RWPE1 (cell line): Measurements from ENCODE around the gene NSRP1.

ENCODE experiments used
- CTCF ChIA-PET: fragments of 350-600 bp; sonication (Branson Sonifier 250); formaldehyde crosslinking; extraction: SDS; loops from one replicate; lab custom pipeline; 2021; lab: Yijun Ruan, JAX
- POLR2A ChIA-PET: fragments of 400-600 bp; formaldehyde crosslinking; extraction: SDS; loops from one replicate; lab custom pipeline; 2020; ENCODE audit warnings: antibody characterized with exemption; ENCODE audit not compliant: low non-redundant PET; lab: Yijun Ruan, JAX
- DNase-seq: peaks from one replicate; pipeline ENCODE4 v3.0.0; 2012; ENCODE audit warnings: low spot score
- H3K27ac ChIP-seq: fragments of 450-650 bp; 2 replicates; pipeline ENCODE4 v1.5.1; 2017
- TF ChIP-seq, protein P1 (sequence below): fragments of 450-650 bp; conservative IDR thresholded peaks from 2 replicates; pipeline ENCODE4 v1.5.1; 2017; ENCODE audit warnings: low read depth, mild to moderate bottlenecking

NSRP1 gene

DNA sequence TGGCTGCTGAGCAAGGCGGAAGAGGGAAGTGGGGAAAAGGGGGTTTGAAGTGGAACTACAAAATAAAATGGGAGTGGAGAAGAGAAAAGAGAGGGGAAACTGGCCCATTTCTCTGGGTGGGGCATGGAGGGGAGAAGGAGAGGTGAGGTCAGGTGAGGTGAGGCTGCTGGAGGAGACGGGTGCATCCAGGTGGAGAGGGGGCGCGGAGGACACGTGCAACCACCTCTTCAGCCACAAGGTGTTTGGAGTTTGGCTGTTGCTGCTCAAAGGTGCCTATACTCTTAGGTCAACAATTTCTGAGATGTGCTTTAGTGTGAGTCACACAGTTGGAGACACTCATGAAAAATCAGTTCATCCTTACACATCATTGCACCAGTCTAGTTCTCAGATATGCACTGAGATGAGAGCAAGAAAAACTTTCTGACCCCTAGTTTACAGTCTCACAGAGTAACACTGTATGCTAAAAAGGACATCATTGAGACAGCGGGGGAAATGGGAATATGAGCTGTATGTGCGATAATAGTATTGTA is 114.0 kb downstream of the NSRP1 start:
- ChIA-PET POLR2A (no interaction called here), CTCF (interaction anchor here (0.7 kb wide), 1 partner anchor 43 kb away, joined by 4 read pairs; no protein-coding TSS in a partner anchor)
- no peak overlapping the region for H3K27ac ChIP-seq
- TF ChIP-seq, protein P1, sequence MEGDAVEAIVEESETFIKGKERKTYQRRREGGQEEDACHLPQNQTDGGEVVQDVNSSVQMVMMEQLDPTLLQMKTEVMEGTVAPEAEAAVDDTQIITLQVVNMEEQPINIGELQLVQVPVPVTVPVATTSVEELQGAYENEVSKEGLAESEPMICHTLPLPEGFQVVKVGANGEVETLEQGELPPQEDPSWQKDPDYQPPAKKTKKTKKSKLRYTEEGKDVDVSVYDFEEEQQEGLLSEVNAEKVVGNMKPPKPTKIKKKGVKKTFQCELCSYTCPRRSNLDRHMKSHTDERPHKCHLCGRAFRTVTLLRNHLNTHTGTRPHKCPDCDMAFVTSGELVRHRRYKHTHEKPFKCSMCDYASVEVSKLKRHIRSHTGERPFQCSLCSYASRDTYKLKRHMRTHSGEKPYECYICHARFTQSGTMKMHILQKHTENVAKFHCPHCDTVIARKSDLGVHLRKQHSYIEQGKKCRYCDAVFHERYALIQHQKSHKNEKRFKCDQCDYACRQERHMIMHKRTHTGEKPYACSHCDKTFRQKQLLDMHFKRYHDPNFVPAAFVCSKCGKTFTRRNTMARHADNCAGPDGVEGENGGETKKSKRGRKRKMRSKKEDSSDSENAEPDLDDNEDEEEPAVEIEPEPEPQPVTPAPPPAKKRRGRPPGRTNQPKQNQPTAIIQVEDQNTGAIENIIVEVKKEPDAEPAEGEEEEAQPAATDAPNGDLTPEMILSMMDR, result no peak
- no peak for DNase-seq

DNA sequence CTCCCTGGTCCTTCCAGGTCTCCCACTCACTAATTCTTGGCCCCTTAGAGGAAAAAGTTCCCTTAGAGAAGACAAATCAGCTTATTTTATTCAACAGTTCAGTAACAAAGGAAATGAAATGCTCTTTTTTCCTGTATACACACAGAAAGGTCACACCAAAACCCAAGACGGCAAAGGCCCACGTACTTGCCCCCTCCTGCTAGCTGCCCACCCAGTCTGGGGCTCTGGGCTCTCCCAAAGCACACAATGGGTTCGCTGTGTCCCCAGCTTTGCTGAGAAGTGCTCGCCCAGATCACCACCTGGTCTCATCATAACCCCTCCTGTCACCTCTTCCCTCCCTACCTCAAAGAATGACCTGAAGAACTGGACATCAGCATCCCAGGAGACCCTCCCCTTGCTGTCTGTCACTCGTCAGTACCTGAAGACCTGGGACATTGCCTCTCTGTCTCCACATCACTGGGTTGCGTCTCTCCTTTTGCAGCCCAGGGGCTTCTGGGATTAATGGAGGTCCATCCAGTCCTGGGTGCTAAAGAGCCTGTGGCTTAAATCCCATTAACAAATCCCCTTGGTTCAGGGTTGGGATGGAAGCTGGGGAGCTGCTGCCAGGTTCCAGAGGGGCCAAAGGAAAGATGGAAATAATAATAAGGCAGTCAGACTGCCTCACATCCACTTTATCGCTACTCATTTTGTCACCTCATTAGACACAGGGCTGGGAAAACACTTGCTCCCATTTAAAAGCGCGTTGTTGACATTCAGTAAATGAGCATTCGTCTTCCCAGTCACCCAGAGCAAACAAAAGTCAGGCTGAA is 115.6 kb downstream of the NSRP1 start:
- ChIA-PET CTCF (interaction anchor here (1.1 kb wide), 1 partner anchor 13 kb away, joined by 3 read pairs; no protein-coding TSS in a partner anchor), POLR2A (interaction anchor here (0.7 kb wide), 1 partner anchor 302 kb away, joined by 3 read pairs; the partner anchor contains the start of gene SSH2)

DNA sequence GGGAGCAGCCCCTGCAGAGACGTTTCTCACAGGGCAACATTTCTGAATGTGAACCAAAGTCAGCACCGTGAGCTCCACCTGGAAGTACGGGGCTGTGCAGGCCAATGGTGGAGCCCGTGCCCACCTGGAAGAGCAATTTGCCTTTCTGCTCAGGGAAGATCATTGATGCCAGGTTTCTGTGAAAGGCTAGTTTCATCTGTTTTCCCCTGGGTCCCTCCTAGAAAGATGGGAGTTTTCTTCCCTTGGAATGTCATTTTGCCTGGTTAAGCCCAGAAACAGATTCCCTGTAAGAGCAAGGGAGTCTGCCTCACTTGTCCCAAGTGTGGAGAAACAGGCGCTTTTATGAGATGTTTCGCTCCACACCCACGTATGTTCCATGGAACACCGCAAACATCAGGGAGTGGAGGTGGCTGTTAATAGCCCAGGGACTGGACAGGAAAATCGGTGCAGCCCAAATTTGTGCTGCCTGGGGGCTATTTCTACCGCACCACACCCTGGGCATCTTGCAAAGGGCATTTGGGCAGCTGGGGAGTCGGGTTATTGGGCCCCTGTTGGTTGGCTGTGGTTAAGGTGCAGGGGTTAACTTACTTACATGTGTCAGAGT is 116.3 kb downstream of the NSRP1 start:
- TF ChIP-seq, protein P1, result no peak
- ChIA-PET POLR2A (no interaction called here), CTCF (interaction anchor here (0.5 to 1.1 kb wide), 2 partner anchors 14 to 107 kb away, joined by 3 to 4 read pairs; no protein-coding TSS in a partner anchor)
- no peak for DNase-seq
- H3K27ac ChIP-seq, result no peak overlapping the region

More for the DNA sequence above, 115.6 kb downstream of the NSRP1 start:
- H3K27ac ChIP-seq, result no peak overlapping the region
- TF ChIP-seq, protein P1, result no peak
- no peak for DNase-seq

DNA sequence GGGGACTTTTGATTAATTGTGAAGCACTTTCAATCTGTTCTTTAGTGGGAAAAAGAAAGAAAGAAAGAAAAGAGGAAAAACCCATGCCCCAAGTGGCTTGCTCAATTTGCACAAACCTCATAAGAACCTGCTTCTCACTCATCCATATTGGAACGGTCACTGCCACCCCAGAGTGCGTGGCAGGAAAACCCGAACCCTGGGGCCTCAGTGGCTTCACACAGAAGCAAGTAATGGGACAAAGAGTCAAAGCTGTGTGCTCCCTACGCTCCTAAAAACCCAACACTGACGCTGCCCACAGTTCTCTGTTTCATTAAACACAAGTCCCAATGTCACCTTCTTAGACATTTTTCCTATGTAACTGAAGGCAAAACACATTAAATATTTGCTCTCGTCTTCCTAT is 117.7 kb downstream of the NSRP1 start:
- TF ChIP-seq, protein P1, result no peak

DNA sequence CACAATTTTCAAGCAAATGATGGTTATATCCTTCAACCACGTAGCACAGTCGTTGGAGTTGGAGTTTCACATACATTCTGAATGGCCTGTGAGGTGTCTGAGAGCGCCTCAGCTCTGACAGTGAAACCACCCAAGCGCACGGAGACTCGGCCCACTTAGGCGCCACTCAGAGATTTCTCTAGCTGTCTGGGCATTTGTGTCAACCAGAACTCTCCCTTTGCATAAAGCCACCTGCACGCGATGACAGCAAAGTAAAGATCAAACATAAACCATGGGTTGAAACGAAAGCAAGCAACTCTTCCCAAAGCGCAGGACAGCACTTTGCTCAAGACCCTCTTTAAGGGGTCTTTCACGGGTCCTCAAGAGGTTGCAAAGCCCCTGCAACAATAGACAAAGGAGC is 118.3 kb downstream of the NSRP1 start:
- ChIA-PET POLR2A (no interaction called here), CTCF (interaction anchor here (1.0 to 3.0 kb wide), 4 partner anchors 14 to 173 kb away, joined by 3 to 22 read pairs (median 4); no protein-coding TSS in a partner anchor)
- H3K27ac ChIP-seq, result no peak overlapping the region
- TF ChIP-seq, protein P1, result no peak
- DNase-seq, result no peak

More for the DNA sequence above, 117.7 kb downstream of the NSRP1 start:
- ChIA-PET POLR2A (no interaction called here), CTCF (interaction anchor here (1.0 to 3.0 kb wide), 3 partner anchors 109 to 172 kb away, joined by 3 to 22 read pairs (median 4); no protein-coding TSS in a partner anchor)
- no peak for DNase-seq
- H3K27ac ChIP-seq, result no peak overlapping the region
